SH-SY5Y (cell line): ENCODE measurements around the gene MS4A4E.

Experiments used
- GATA2 ChIP-seq: IDR thresholded peaks from 2 replicates; pipeline ENCODE4 v1.6.1; 2011; ENCODE audit warnings: mild to moderate bottlenecking, low read depth, low read length
- GATA3 ChIP-seq: IDR thresholded peaks from 2 replicates; pipeline ENCODE4 v1.6.1; 2011; ENCODE audit warnings: low read depth, mild to moderate bottlenecking, low read length, moderate library complexity

GRCh38 chr11:60221692-60222091, 21.2 kb downstream of the MS4A4E start:
- TF ChIP-seq GATA2 (no peak), GATA3 (no peak)
